SK-N-SH treated with all-trans-retinoic acid at 6 μM for 48 hours (cell line): ENCODE measurements around the gene EN1.

Source experiments
- ATAC-seq: fragments of 200-7000 bp; cut with Tn5 transposase; 3 replicates; pipeline ENCODE4 v1.9.1; 2020; ENCODE audit warnings: mild to moderate bottlenecking, moderate library complexity
- ARNTL ChIP-seq: fragments of 450-650 bp; formaldehyde crosslinking; IDR thresholded peaks from 2 replicates; pipeline ENCODE4 v1.5.0; 2020; ENCODE audit warnings: low read depth, mild to moderate bottlenecking, moderate library complexity, borderline replicate concordance
- BACH2 ChIP-seq: fragments of 250-450 bp; sonication (Bioruptor Pico); IDR thresholded peaks from 2 replicates; pipeline ENCODE4 v1.9.0; 2021; ENCODE audit warnings: mild to moderate bottlenecking, borderline replicate concordance
- CREB5 ChIP-seq: fragments of 250-450 bp; sonication (Bioruptor Pico); IDR thresholded peaks from 2 replicates; pipeline ENCODE4 v1.5.1; 2020; ENCODE audit warnings: low read depth, mild to moderate bottlenecking, moderate library complexity
- CSDC2 ChIP-seq: fragments of 250-450 bp; sonication (Bioruptor Pico); IDR thresholded peaks from 2 replicates; pipeline ENCODE4 v1.5.0; 2020; ENCODE audit warnings: mild to moderate bottlenecking, moderate library complexity
- ESRRG ChIP-seq: fragments of 250-450 bp; sonication (Bioruptor Pico); IDR thresholded peaks from 2 replicates; pipeline ENCODE4 v1.6.1; 2021; ENCODE audit warnings: mild to moderate bottlenecking
- GLIS3 ChIP-seq: fragments of 250-450 bp; sonication (Bioruptor Pico); IDR thresholded peaks from 2 replicates; pipeline ENCODE4 v1.5.0; 2020; ENCODE audit warnings: mild to moderate bottlenecking, moderate library complexity
- OSR1 ChIP-seq: fragments of 250-450 bp; sonication (Bioruptor Pico); IDR thresholded peaks from 2 replicates; pipeline ENCODE4 v1.8.0; 2022; ENCODE audit warnings: moderate library complexity, mild to moderate bottlenecking, inconsistent platforms
- PATZ1 ChIP-seq: fragments of 250-450 bp; sonication (Bioruptor Pico); IDR thresholded peaks from 2 replicates; pipeline ENCODE4 v1.8.0; 2020; ENCODE audit warnings: mild to moderate bottlenecking, moderate library complexity, borderline replicate concordance
- POU6F1 ChIP-seq: fragments of 250-450 bp; sonication (Bioruptor Pico); IDR thresholded peaks from 2 replicates; pipeline ENCODE4 v1.8.0; 2021; ENCODE audit warnings: low read depth, mild to moderate bottlenecking, moderate library complexity, borderline replicate concordance
- PPARA ChIP-seq: fragments of 250-450 bp; sonication (Bioruptor Pico); IDR thresholded peaks from 2 replicates; pipeline ENCODE4 v1.5.0; 2020; ENCODE audit warnings: mild to moderate bottlenecking, borderline replicate concordance
- SNAI2 ChIP-seq: fragments of 250-450 bp; sonication (Bioruptor Pico); IDR thresholded peaks from 2 replicates; pipeline ENCODE4 v1.5.0; 2020; ENCODE audit warnings: mild to moderate bottlenecking, moderate library complexity
- TSHZ2 ChIP-seq: fragments of 250-450 bp; sonication (Bioruptor Pico); IDR thresholded peaks from 2 replicates; pipeline ENCODE4 v1.5.0; 2020; ENCODE audit warnings: mild to moderate bottlenecking, moderate library complexity
- ZC3H10 ChIP-seq: fragments of 250-450 bp; sonication (Bioruptor Pico); IDR thresholded peaks from 2 replicates; pipeline ENCODE4 v1.5.1; 2021; ENCODE audit warnings: mild to moderate bottlenecking, moderate library complexity
- ZFP3 ChIP-seq: fragments of 250-450 bp; sonication (Bioruptor Pico); IDR thresholded peaks from 2 replicates; pipeline ENCODE4 v1.5.0; 2020; ENCODE audit warnings: mild to moderate bottlenecking, moderate library complexity
- ZFP30 ChIP-seq: fragments of 450-650 bp; formaldehyde crosslinking; IDR thresholded peaks from 2 replicates; pipeline ENCODE4 v1.5.0; 2022; ENCODE audit warnings: mild to moderate bottlenecking, moderate library complexity
- ZNF565 ChIP-seq: fragments of 450-650 bp; formaldehyde crosslinking; conservative IDR thresholded peaks from 2 replicates; pipeline ENCODE4 v1.5.0; 2020; ENCODE audit warnings: low read depth, mild to moderate bottlenecking, moderate library complexity
- ZNF70 ChIP-seq: fragments of 450-650 bp; formaldehyde crosslinking; IDR thresholded peaks from 2 replicates; pipeline ENCODE4 v1.5.0; 2020; ENCODE audit warnings: mild to moderate bottlenecking, moderate library complexity

The EN1 gene

GRCh38 chr2:118856978-118857676 lies 9.7 kb upstream of the EN1 start:
- ATAC-seq, result no peak
- TF ChIP-seq OSR1 (CRISPR knock-in tag), result no peak

- no peak for ATAC-seq
- TF ChIP-seq PPARA (CRISPR knock-in tag) (no peak), POU6F1 (CRISPR knock-in tag) (no peak), ZNF565 (CRISPR knock-in tag) (no peak), BACH2 (CRISPR knock-in tag) (no peak), CREB5 (CRISPR knock-in tag) (no peak), PATZ1 (no peak), ZC3H10 (CRISPR knock-in tag) (no peak), SNAI2 (CRISPR knock-in tag) (no peak), ZFP30 (CRISPR knock-in tag) (no peak), GLIS3 (CRISPR knock-in tag) (no peak), ZFP3 (no peak), CSDC2 (CRISPR knock-in tag) (no peak), ARNTL (CRISPR knock-in tag) (no peak), TSHZ2 (CRISPR knock-in tag) (no peak), ZNF70 (CRISPR knock-in tag) (no peak)
- TF ChIP-seq, all 23 proteins: peak for 0
Observed at GRCh38 chr2:118856330-118856977, 9.0 kb upstream of the EN1 start.

- 0 out of 2 replicates have a peak, but pooled peaks have one; percentile 37 for TF ChIP-seq ZFP3
- no peak for TF ChIP-seq ARNTL (CRISPR knock-in tag)
- ATAC-seq, result peak; percentile 94
Observed at GRCh38 chr2:118855451-118856279, 8.2 kb upstream of the EN1 start.

GRCh38 chr2:118854507-118855345 lies 7.3 kb upstream of the EN1 start:
- ATAC-seq, result no peak
- TF ChIP-seq TSHZ2 (CRISPR knock-in tag) (no peak), ESRRG (no peak)
